Hepatocyte (in vitro differentiated cells): ENCODE results near the gene DPYD.

Experiments
- CTCF ChIP-seq: fragments of 200-600 bp; sonication (generic); IDR thresholded peaks from 2 replicates; pipeline ENCODE4 v1.5.1; 2016; ENCODE audit warnings: antibody characterized with exemption, mild to moderate bottlenecking; ENCODE audit not compliant: poor library complexity
- EZH2 ChIP-seq: fragments of 200-600 bp; sonication (generic); IDR thresholded peaks from 2 replicates; pipeline ENCODE4 v1.6.1; 2016; ENCODE audit warnings: antibody characterized with exemption, mild to moderate bottlenecking, borderline replicate concordance
- EZH2phosphoT487 ChIP-seq: fragments of 200-600 bp; sonication (generic); IDR thresholded peaks from one replicate; pipeline ENCODE4 v1.6.1; 2018; ENCODE audit warnings: antibody characterized with exemption, mild to moderate bottlenecking, low read depth, moderate library complexity; ENCODE audit not compliant: unreplicated experiment, severe bottlenecking

DNA sequence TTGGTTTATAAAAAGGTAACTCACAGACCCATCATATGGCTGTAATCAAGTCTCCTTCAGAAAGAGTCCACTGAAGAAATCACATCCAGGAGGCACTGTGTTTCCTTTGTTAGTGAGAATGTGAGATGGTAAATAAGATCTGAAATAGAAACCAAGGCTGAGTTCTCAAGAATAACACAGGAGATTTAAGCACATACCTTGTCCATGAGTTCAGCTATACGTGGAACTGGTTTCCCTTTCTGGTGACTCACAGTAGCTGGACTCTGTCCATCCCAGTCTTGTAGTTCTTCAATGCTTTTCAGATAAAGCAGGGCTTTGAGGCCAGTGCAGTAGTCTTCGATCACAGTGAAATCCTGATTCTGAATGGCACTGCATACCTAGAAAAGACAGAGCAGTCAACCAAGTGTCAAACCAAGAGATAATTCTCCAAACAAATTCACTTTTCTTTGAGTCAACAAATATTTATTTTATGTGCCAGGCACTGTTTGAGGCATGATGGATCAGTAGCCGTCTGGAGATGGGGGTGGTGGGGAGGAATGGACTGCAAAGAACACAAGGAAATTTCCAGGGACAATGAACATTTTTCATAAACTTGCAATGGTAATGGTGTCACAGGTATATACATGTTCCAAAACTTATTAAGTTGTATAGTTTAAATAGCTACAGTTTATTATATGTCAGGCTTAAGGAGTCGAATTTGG lies 727.8 kb downstream of the DPYD start:
- TF ChIP-seq CTCF (peak; percentile 22), EZH2 (no peak), EZH2phosphoT487 (no peak)
